ENCODE data around the gene NEMP2.

- TF ChIP-seq CTCF (IDR thresholded peaks at IDR 0.05; ENCODE audit: insufficient read depth, low read length): no peak
- TF ChIP-seq POLR2AphosphoS5 (IDR thresholded peaks at IDR 0.05; ENCODE audit: low read depth): no peak
- no peak for TF ChIP-seq GABPA (IDR thresholded peaks at IDR 0.05; ENCODE audit: low read depth)
Measured at GRCh38 chr2:190545093-190545492, 10.6 kb upstream of the NEMP2 start.

Data from HL-60 (cell line).